Articular chondrocyte of knee joint (primary cell): ENCODE measurements around the gene R3HDM2. TPM values are rescaled to one million over a fixed set of nuclear protein-coding genes. Genes with fewer than 3 reads are reported as not detected.

ENCODE experiments used
- small RNA-seq: library from RNA; depleted of rRNA; stranded (forward); fragments of <200 nt; gene quantifications from one replicate; pipeline ENCODE3, GENCODE V24; 2012
- total RNA-seq: library from RNA; depleted of rRNA; stranded (reverse); fragments of >200 nt; gene quantifications from 2 replicates; pipeline ENCODE4 v1.2.3, GENCODE V29; 2012

R3HDM2 gene
- 25.5 and 27.0 TPM in 2 replicates for total RNA-seq

DNA sequence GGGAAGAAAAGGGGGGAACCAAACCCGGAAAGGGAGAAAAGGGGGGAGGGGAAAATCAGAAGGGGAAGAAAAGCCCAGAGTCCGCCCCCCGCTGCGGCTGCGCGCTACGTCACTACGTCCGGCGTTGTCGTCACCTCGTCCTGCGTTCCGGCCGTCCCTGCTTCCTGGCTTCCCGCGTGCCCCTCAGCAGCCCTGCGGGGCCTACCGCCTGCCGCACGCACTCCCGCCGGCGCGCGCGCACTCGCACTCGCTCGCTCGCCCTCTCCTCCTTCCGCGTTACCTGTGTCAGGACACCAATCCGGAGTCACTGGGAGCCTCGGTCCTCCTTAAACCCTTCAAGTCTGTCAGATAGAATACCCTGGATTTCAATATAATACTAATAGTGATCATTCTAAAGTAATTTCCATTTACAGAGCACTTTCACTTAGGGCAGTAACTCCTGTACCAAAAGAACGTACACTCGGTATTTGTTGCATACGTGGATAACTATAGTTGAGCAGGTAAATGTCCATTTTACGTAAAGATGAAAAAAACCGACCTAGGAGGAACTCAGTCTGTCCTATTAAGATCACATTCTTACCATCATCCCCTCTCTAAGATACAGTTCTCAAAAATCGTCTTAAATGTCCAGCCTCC, at the start of gene R3HDM2:
R3HDM2 (minus strand) TSS at position 113 of the 636 bp plus-strand sequence. CDS start 120,615 bp downstream, outside the sequence.

DNA sequence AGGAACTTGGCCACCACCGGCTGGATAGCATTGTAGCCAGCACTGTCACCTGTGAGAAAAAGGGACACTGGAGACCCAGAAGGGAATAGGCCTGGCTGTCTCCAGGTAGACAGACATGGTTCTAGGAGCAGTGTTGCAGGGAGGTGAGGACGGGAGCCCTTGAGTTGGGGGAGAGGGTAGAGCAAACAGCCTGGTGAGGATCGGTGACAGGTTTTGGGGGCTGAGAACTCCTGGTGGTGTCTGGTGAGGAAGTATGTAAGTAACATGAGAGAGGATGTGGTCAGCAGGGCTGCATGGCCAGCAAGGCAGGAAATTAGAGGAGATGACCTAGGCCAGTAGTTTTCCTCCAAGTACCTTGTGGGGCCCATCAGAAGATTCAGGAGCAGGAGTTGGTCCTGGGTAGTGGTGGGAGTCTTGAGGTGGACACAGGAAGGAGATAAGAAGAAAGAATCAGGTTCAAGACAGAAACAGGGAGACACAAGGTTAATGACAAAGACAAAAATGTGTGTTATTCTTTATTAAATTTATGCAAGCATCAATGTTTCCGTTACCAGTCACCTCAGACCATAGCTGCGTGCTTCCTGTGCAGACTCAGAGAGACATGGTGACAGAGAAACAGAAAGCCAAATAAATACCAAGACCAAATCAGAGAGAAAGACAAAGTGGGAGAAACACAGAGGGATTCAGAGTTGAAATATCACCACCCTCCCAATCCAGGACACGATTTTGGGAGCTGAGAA, 48.7 kb upstream of the R3HDM2 start, which contains the start of gene ARHGAP9:
ARHGAP9 (minus strand) TSS at position 491 of the 740 bp plus-strand sequence; CDS start at position 31, 460 bp downstream.

DNA sequence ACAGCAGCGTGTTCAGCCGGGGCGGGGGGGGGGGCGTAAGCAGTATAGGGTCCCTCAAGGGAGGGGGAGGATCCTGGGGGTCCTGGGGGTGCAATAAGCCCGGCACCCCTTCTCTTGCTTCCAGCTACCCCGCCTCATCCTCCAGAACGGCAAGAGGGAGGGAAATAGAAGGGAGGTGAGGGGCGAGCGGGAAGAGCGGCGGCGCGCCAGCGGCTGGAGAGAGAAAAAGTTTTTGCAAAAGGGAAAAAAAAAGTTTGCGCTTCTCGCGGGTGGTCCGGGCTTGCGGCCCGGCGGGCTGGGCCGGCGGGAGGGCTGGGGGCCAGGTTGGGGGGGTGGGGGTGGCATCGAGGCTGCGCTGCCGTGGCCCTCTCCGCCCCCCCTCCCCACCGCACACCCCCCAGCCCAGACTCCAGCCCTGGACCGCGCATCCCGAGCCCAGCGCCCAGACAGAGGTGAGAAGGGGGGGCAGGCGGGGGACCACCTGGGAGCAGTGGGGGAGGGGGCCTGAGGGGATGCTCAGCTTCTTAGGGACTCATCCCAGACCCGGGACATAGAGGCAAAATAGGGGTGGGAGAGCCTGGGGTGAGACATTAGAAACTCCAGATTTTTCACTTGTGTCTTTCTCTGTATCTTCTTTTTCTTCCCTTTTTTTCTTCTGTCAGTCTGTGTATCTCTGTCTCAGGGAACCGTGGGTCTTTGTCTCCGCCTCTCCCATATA, 29.1 kb upstream of the R3HDM2 start, which contains the start of gene GLI1:
GLI1 (plus strand) TSS at position 36 of the 718 bp plus-strand sequence. CDS start 3,907 bp downstream, outside the sequence.

DNA sequence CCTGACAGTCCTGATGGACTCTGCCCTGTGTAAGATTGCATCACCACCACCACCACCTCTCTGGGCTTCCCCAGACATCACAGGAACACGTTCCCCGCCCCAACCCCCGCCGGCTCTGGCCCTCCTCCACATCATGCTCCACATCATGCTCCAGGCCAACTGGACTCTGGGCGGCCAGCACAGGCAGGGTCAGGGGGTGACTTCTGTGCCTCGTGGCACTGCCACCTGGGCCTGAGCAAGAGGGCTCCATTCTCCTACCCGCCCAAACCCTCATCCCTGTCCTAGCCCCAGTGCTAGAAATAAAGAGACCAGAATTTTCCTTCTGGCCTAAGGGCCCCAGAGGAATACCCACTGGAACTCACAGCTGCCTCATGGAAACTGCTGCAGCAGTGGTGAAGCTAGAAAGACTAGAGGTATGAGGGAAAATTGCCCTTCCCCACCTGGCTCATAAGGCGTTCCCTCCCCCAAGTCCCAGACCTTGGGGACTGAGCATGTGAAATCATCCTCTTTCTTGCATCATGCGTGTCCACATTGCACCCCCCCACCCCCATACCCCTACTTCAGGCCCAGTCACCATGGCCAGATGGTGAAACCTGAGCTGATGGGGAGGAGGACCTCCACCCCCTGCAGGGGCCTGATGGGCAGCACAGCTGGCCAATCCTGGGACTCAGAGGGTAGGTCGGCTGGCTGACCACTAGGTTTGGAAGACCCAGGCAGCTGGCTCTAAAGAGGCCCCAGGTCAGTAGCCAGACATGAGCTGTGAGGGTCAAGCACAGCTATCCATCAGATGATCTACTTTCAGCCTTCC, 23.9 kb upstream of the R3HDM2 start, which contains the start of gene INHBE:
INHBE (plus strand) TSS at position 742 of the 808 bp plus-strand sequence. CDS start 230 bp downstream, outside the sequence.

DNA sequence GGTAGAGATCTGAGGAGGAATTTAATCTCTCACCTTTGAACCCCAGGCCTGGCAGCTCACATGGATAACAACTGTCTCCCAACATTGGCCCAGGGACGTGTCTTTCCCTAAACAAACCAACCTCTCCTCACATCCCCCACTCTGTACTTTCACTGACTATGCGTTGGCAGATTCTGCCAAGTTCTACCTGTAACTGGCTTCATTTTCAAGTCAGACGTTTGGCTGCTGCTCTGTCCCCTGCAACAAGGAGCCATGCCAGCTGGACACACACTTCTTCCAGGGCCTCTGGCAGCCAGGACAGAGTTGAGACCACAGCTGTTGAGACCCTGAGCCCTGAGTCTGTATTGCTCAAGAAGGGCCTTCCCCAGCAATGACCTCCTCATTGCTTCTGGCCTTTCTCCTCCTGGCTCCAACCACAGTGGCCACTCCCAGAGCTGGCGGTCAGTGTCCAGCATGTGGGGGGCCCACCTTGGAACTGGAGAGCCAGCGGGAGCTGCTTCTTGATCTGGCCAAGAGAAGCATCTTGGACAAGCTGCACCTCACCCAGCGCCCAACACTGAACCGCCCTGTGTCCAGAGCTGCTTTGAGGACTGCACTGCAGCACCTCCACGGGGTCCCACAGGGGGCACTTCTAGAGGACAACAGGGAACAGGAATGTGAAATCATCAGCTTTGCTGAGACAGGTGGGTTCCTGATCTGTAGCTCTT, 3.8 kb upstream of the R3HDM2 start, which contains the start of gene INHBC:
INHBC (plus strand) TSS at position 268 of the 707 bp plus-strand sequence; CDS start at position 371, 103 bp downstream.

DNA sequence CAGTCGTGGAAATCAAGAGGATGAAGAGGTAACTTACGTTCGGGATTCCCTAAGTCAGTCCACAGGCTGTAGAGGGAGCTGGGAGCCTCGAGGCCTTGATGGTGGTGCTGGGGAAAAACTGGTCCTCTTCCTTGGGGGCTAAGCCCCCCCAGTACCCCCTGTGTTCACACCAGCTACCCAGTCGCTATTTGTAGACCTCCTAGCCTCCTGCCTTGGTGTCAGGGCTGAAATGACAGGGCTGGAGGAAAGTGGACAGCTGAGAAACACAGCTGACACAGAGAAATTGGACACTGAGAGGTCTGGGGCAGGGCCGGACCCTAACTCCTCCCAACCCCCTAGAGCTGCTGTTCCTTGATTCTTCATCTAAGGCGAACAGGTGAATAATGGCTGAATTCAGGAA, 179.9 kb downstream of the R3HDM2 start, which contains the start of gene STAC3:
STAC3 (minus strand) TSS at position 232 of the 400 bp plus-strand sequence. CDS start 1,551 bp downstream, outside the sequence.

DNA sequence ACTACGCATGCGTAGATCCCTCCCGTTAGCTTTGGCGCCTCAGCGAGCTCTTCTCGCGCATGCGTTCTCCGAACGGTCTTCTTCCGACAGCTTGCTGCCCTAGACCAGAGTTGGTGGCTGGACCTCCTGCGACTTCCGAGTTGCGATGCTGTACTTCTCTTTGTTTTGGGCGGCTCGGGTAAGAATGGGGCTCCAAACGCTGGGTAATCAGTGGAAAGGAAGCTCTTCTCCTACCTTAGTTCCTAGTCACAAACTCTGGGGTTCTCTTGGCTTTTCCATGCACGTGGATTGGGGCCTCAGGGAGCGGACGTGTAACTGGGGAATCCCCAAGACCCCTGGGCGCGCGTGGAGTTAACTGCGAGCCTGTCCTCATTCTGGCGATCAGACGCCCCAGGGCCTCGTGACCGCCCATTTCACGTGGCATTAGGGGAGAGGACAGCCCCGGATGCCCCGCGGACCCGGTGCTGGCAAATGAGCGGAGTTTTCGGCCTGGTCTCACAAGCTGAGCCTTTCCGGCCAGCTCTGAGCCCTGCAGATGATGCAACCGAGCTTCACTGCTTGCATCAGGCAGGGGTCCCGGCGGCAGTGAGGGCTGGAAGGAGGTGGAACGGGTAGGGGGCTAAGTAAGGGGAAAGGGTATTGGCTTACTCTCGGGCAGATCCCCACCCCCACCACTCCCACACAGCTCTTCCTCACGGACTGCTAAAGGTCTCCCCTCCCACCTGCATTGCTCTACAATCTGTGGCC, 201.0 kb downstream of the R3HDM2 start, which contains the start of gene SHMT2:
SHMT2 (plus strand) TSS at position 78 of the 747 bp plus-strand sequence; CDS start at position 146, 68 bp downstream.

DNA sequence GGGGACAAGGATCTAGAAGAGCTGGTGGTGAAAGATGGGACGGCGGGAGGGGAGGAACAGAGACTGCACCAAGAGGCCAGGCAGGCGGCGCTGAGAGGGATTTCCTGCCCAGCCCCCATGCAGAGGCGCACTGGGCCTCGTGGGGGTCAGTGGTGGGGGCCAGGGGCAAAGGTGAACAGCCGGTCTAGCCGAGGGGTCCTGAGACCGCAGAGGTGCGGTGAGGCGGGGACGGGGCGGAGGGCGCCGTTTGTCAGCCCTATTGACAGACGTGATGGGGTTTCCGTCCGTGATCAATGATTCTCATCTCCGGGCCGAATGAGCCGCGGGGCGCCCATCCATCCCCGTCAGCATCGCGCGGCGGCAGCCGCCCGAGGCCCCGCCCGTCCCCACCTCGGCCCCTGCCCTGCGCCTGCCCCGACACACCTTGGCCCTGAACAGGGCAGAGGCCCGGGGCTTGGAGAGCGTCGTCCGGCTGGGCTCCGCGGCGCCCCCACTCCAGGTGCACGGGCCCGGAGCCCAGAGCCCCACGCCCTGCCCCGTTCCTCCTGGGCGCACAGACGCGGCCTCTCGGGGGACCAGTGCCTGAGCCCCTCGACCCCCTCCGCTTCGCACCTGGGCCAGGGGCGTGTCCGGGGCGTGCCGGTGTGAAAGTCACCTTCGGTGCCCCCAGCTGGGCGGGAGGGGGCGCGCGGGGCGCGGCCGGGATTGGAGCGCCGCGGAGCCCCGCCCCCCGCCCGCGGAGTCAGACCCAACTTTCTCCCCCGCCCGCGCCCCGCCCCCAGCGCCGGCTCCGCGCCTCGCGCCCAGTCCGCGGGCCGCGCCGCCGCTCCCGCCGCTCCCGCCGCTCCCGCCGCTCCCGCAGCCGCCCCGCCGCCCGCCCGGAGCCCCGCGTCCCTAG, 214.6 kb downstream of the R3HDM2 start, which contains the start of gene NXPH4:
NXPH4 (plus strand) TSS at position 781 of the 898 bp plus-strand sequence. CDS start 176 bp downstream, outside the sequence.

Small RNA genes lying within 50 kb of the gene (small RNA-seq; reads per million reads assigned to genes)
- not detected for gene RNU6-879P

Other genes starting within 250 kb of the R3HDM2 start
- 4.3 and 5.2 TPM in 2 replicates for gene NXPH4, start 214.2 kb downstream of the R3HDM2 start, total RNA-seq
- 251 and 302 TPM in 2 replicates for gene SHMT2, start 201.3 kb downstream of the R3HDM2 start, total RNA-seq
- 0.54 and 0.65 TPM in 2 replicates for gene STAC3, start 179.9 kb downstream of the R3HDM2 start, total RNA-seq
- gene INHBC, start 3.7 kb upstream of the R3HDM2 start, total RNA-seq = under 0.01 TPM in 1 of 2 replicates, not detected in the other
- 0.22 TPM in 1 of 2 replicates, not detected in the other for gene INHBE, start 24.3 kb upstream of the R3HDM2 start, total RNA-seq
- 0.11 and 0.26 TPM in 2 replicates for gene GLI1, start 28.7 kb upstream of the R3HDM2 start, total RNA-seq
- 0.22 TPM in 1 of 2 replicates, not detected in the other for gene ARHGAP9, start 48.8 kb upstream of the R3HDM2 start, total RNA-seq
- gene MARS1, start 57.0 kb upstream of the R3HDM2 start, total RNA-seq = 108 and 113 TPM in 2 replicates
- gene DDIT3, start 89.5 kb upstream of the R3HDM2 start, total RNA-seq = 40.5 and 59.5 TPM in 2 replicates
- 3.8 and 5.2 TPM in 2 replicates for gene MBD6, start 91.8 kb upstream of the R3HDM2 start, total RNA-seq
- gene DCTN2, start 116.1 kb upstream of the R3HDM2 start, total RNA-seq = 113 and 132 TPM in 2 replicates
- gene KIF5A, start 119.0 kb upstream of the R3HDM2 start, total RNA-seq = under 0.01 and 0.22 TPM in 2 replicates
- gene PIP4K2C, start 160.1 kb upstream of the R3HDM2 start, total RNA-seq = 23.5 and 26.2 TPM in 2 replicates
- 9.4 and 11.2 TPM in 2 replicates for gene DTX3, start 173.8 kb upstream of the R3HDM2 start, total RNA-seq
- gene ARHGEF25, start 180.4 kb upstream of the R3HDM2 start, total RNA-seq = 16.2 and 17.2 TPM in 2 replicates
- 1.0 and 2.9 TPM in 2 replicates for gene B4GALNT1, start 202.2 kb upstream of the R3HDM2 start, total RNA-seq